Dermis blood vessel endothelial cell (primary cell): ENCODE data around the gene ZBTB3. TPM values are rescaled to one million over a fixed set of nuclear protein-coding genes. Genes with fewer than 3 reads are reported as not detected.
A peak's percentile ranks its signal among the peaks of the same experiment; 100 is the strongest.
"Not testable (repeated sequence)": the region's sequence is repeated elsewhere in the genome, so short reads cannot be mapped to it uniquely, and the experiment has no call there.

Experiments
- DNase-seq: peaks from one replicate; pipeline ENCODE4 v3.0.0; 2010
- total RNA-seq: library from RNA; depleted of rRNA; stranded (reverse); fragments of >200 nt; gene quantifications from 2 replicates; pipeline ENCODE4 v1.2.3, GENCODE V29; 2014

Gene ZBTB3
- total RNA-seq, 1 donor from 2014 or later, result 14.1 TPM

DNA sequence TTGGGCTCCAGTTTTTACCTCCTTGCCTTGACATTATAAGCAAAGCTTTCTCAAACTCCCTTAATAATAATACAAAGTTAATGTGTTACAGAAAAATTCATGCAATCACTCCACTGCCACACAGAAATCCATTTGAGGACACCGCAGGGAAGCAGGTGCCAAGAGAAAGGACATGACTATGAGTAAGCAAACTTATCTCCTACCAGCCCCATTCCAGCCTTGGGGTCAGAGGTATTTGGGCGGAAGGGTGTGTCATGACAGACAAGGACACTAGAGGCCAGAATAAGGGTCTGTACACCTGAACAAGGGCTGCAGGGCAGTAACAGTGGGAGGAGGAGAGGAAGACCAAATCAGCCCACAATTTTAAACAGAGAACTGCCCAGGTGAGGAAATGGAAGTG is 40.6 kb downstream of the ZBTB3 start:
- DNase-seq, result no peak

DNA sequence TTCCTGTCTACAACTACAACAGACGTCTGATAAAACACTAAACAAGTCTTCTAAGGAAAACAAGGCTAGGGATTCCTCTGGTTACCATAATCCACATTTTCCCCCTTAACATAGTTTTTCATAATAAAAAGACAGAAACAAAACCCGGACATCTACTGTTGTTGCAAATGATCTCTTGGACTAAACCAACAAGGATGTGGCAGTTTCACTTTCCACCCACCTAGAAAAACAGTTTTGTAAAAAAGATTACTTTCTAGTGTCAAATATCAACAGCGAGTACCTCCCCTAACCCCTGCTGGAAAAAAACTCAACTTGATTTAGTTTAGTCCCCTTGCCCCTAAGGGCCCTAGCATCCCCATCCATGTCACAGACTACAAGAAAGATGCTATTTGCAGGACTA is 41.1 kb downstream of the ZBTB3 start:
- DNase-seq, result no peak

DNA sequence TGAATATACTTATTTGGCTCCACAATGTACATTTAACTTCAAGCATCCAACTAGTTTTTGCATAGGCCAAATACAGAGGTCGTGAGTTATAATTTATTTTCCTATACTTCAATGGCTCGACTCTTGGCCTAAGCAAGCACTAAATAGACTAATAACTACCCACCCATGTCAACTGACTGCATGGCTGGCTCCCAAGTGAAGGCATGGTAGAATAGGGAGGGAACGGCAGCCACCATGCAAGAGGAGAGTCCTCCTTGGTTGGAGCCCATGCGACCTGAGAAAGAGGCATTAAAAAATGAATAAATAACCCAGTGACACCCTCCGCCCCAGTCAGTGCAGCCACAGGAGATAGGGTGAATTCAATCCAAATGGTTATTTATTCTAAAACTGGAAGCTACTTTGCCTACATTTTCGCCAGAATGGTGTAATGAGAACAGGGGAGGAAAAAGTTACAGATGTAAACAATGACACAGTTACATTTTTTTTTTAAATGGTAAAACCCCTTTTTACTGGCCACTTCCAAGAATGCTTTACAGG is 41.6 kb downstream of the ZBTB3 start:
- DNase-seq, result no peak

DNA sequence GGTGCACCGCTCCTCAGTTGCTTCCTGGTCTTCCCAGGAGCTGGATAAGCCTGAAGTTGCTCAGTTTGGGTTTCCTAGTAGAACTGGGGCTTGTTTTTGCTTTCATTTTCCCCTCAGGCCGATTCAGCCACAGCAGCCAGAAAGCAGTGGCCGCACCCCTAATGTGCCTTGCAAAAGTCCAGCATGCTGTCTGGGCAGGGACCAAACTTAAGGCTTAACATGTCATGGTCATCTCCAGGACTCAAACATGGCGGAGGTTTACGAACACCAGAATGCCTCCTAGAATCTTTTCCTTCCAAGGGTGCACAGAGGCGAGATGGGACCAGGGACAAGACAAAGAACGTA is 44.0 kb downstream of the ZBTB3 start:
- DNase-seq, result peak; percentile 55

DNA sequence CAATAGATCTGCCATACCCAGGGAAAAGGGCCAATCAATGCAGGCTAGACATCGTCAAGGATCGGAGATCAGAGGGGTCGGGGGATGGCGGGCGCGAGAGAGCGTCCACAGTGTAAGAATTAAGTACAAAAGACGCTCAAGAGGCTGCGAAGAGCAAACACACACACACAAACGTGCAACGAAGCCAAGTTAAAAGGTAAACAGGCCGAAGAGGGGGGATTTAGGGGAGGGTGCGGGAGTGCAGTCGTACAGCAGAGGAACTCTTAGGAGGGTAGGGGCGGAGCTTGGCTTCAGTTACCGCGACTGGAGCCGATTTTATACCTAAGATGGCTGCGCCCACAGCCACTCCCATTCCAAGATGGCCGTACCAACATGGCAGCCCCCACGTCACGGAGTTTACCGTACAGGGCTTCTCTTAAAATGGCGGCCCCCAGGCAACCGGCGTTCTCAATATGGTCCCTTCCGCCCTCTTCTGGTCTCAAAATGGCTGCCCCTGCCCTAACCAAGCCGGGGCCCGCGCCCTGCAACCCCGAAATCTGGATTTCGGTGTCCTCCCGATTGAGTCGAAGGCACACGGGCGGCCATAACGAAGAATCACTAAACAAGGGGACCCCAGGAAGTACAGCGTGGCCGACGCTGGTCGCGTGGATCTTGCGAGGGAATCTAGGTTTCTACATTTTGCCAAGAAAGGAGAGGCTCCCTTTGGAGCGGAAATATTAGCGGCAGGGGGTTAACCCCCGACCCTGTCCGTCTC is 44.5 kb downstream of the ZBTB3 start:
- peak; percentile 99 for DNase-seq

DNA sequence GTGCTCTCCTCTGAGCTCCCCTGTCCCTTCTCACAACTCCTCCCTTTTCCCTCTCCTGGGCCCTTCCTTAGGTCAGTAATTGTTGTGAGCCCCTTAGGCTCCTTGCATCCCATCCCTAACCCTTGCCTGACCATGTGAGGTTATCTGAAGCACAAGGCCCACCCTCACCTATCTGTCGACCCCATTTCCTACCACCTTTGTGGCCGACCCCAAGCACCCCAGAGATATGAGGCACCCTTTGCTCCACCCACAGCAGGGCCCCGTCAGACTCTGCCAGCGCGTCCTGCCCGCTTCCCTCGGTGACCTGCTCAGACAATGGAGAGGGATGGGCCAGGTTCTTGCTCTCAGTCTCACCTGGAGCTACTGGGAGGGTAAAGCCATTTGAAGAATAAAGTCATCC is 45.2 kb downstream of the ZBTB3 start:
- no peak for DNase-seq

DNA sequence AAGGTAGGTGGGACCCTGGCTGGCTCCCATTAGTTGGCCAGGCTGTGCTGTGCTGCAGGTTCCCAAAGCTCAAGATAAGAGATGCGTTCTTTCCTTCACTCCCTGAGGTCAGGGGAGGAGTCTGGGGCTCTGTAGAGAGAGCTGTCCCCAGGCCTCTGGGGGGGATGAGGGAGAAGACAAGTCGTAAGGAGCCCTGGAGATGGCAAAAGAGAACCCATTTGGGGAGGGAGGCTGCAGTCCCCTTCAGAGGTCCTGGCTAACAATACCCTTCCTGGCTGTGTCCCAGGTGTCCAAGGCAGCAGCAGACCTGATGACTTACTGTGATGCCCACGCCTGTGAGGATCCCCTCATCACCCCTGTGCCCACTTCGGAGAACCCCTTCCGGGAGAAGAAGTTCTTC is 45.6 kb downstream of the ZBTB3 start:
- DNase-seq, result no peak

DNA sequence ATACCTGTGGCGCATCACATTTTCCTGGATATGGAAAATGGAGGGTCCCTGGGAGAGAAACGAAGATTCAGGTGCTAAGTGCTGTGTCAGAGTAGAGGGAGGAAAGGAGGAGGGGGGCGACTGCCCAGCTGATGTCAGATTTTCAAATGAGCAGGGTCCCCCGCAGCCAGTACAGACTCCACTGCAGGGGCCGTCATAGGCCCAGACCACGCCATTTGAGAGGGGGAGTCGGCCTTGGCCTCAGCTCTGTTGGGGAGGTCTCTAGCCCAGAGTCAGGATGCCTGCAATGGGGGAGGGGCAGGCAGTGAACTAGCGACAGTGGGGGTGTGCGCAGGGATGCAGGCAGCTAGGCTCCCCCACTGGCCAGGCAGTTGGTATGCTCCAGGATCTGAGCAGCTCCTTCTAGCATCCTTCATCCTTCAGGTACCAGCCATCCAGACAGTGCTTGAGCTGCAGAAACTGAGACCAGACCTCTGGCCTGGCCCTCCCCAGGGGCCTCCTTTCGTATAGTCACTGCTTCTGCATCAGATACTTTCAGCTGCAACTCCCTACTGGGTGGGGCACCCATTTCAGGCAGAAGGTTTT is 46.6 kb downstream of the ZBTB3 start, which contains the start of the genes BSCL2 and GNG3:
BSCL2 (minus strand) TSS at position 148 of the 585 bp plus-strand sequence. CDS start 229 bp downstream, outside the sequence.
GNG3 (plus strand) TSS at position 400 of the 585 bp plus-strand sequence. CDS start 620 bp downstream, outside the sequence.
- DNase-seq, result no peak

DNA sequence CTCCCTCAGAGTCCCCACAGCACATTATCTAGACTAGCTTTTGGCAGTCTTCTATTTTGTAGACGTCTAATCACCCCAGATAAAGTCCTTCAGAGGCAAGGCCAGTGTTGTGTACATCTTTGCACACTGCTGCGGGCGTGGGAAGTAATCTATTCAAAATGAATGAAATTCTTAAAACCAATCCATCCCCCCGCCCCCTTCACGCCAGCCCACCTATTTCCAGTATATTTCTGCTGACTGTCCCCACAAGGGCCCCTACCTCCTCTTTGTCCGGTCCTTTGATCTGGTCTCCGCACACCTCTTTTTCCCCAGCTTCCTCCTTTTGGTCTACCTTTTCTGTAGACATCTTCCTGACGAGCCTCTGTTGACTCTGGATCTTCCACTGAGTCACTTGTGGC is 47.1 kb downstream of the ZBTB3 start:
- no peak for DNase-seq

DNA sequence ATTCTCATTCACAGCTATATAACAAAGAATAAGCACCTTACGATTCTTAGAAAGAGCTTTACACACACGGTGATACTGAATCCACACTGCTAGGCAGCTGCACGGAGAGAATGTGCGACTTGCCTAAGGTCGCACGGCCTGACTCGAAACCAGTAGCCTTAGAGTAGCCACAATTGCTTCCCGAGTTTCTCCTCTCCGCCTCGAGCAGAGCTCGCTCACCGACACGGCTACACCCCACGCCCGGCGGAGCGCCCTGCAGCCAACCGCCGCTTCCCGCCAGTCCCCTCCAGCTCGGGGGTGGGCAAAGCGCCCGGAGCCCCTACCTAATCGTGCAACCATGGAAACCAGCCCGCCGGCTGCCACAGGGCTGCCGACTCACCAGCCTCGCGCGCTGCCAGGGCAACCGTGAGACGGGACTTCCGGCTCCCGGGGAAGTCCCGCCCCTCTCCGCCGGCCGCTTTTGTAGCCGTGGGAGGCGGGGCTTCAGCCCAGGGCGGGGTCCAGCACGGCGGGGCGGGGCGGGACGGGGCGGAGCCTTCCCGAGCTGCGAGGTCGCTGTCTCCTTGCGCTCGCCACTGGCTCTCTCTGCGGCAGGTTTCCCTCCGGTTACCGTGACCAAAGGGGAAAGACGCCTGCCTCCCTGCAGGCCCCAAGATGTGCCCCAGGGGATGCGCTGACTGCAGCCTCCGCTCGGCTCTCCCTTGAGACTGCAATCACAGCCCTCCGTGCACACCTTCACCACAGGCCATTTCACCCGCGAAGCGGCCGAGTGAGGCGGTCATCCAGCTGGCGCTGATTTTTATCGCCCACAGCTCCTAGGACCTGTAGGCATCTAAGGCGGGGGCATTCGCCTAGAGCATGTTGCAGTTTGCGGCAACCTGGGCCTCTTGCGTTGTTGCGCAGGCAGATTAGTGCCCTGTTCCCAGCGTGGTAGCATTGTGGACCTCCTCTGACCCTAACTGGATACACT is 47.8 kb downstream of the ZBTB3 start:
- peak; percentile 96 for DNase-seq

DNA sequence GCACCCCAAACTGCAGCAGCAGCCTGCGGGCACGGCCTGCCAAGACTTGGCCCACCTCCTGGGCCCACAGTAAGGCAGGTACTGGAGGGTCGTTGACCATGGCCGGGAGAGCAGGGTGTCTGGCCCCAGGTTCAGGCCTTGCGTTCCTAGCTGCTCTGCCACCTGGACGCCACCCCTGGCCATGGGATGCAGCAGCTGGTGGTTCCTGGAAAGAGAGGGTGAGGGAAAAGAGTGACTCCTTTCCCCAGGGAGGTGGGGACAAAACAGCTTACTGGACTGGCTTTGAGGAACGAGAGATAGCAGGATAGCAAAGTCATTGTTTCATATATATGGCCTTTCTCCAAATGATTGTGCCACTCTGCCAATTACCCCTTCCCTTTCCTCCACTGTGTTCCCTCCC is 48.5 kb downstream of the ZBTB3 start:
- peak; percentile 19 for DNase-seq

DNA sequence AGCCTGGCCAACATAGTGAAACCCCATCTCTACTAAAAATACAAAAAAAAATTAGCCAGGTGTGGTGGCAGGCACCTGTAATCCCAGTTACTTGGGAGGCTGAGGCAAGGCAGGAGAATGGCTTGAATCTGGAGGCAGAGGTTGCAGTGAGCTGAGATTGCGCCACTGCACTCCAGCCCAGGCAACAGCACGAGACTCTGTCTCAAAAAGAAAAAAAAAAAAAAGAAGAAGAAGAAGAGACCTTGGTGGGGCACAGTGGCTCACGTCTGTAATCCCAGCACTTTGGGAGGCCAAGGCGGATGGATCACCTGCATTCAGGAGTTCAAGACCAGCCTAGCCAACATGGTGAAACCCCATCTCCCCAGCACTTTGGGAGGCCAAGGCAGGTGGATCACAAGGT is 50.0 kb downstream of the ZBTB3 start:
- not testable (repeated sequence) for DNase-seq

DNA sequence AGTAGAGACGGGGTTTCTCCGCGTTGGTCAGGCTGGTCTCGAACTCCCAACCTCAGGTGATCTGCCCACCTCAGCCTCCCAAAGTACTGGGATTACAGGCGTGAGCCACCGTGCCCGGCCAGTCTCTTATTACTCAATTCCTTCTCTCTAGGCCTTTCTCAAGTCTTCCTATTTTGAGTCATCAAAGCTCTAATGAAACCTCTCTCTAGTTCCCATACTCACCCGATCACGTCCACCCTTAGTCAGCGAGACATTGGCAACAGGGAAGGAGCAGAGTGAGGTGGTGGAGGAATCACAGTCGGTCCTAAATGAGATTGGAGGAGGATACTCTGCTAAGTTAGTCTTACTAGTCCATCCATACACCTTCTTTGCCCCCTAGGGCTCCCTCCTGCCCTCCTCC is 51.7 kb downstream of the ZBTB3 start:
- no peak for DNase-seq

Other genes starting within 250 kb of the ZBTB3 start
- 517 and 766 TPM in 2 replicates for gene AHNAK, start 207.4 kb downstream of the ZBTB3 start, total RNA-seq
- gene EEF1G, start 180.3 kb downstream of the ZBTB3 start, total RNA-seq, result 1,345 and 1,561 TPM in 2 replicates
- gene TUT1, start 162.6 kb downstream of the ZBTB3 start, total RNA-seq, result 13.8 and 15.1 TPM in 2 replicates
- 190 and 209 TPM in 2 replicates for gene MTA2, start 152.3 kb downstream of the ZBTB3 start, total RNA-seq
- 40.2 and 42.1 TPM in 2 replicates for gene EML3, start 141.4 kb downstream of the ZBTB3 start, total RNA-seq
- gene ROM1, start 140.9 kb downstream of the ZBTB3 start, total RNA-seq, result 5.4 and 5.6 TPM in 2 replicates
- gene B3GAT3, start 132.2 kb downstream of the ZBTB3 start, total RNA-seq, result 16.2 and 18.2 TPM in 2 replicates
- gene GANAB, start 107.5 kb downstream of the ZBTB3 start, total RNA-seq, result 237 and 423 TPM in 2 replicates
- gene INTS5, start 100.9 kb downstream of the ZBTB3 start, total RNA-seq, result 29.6 and 38.0 TPM in 2 replicates
- 27.5 and 28.6 TPM in 2 replicates for gene C11orf98, start 89.0 kb downstream of the ZBTB3 start, total RNA-seq
- gene CSKMT, start 88.8 kb downstream of the ZBTB3 start, total RNA-seq, result 5.2 and 5.8 TPM in 2 replicates
- 5.0 and 6.1 TPM in 2 replicates for gene UQCC3, start 82.5 kb downstream of the ZBTB3 start, total RNA-seq
- gene LBHD1, start 81.9 kb downstream of the ZBTB3 start, total RNA-seq, result 2.5 and 3.6 TPM in 2 replicates
- gene UBXN1, start 75.1 kb downstream of the ZBTB3 start, total RNA-seq, result 126 and 217 TPM in 2 replicates
- 0.34 and 0.51 TPM in 2 replicates for gene LRRN4CL, start 64.6 kb downstream of the ZBTB3 start, total RNA-seq
- 19.4 and 38.6 TPM in 2 replicates for gene BSCL2, start 46.7 kb downstream of the ZBTB3 start, total RNA-seq
- not detected in 2 replicates for gene GNG3, start 46.5 kb downstream of the ZBTB3 start, total RNA-seq
- 6.5 and 11.1 TPM in 2 replicates for gene HNRNPUL2, start 26.7 kb downstream of the ZBTB3 start, total RNA-seq
- gene TTC9C, start 25.7 kb downstream of the ZBTB3 start, total RNA-seq, result 28.9 and 30.0 TPM in 2 replicates
- gene POLR2G, start 7.4 kb upstream of the ZBTB3 start, total RNA-seq, result 42.7 and 76.1 TPM in 2 replicates
- 35.7 and 40.2 TPM in 2 replicates for gene TAF6L, start 17.2 kb upstream of the ZBTB3 start, total RNA-seq
- 29.0 and 41.7 TPM in 2 replicates for gene TMEM179B, start 33.2 kb upstream of the ZBTB3 start, total RNA-seq
- 10.7 and 21.8 TPM in 2 replicates for gene TMEM223, start 37.8 kb upstream of the ZBTB3 start, total RNA-seq
- 38.1 and 44.2 TPM in 2 replicates for gene NXF1, start 51.3 kb upstream of the ZBTB3 start, total RNA-seq
- 34.4 and 36.8 TPM in 2 replicates for gene STX5, start 77.9 kb upstream of the ZBTB3 start, total RNA-seq
- gene TEX54, start 78.7 kb upstream of the ZBTB3 start, total RNA-seq, result not detected in 2 replicates
- 39.4 and 46.3 TPM in 2 replicates for gene WDR74, start 85.4 kb upstream of the ZBTB3 start, total RNA-seq
- 77.9 and 84.9 TPM in 2 replicates for gene SLC3A2, start 126.7 kb upstream of the ZBTB3 start, total RNA-seq
- not detected in 2 replicates for gene CHRM1, start 167.2 kb upstream of the ZBTB3 start, total RNA-seq
- not detected in 2 replicates for gene SLC22A6, start 230.8 kb upstream of the ZBTB3 start, total RNA-seq